DMS53 (cell line): ENCODE measurements around the gene RASSF8.
"Not testable (repeated sequence)": the region's sequence is repeated elsewhere in the genome, so short reads cannot be mapped to it uniquely, and the experiment has no call there.

Source experiments
- DNase-seq: peaks from one replicate; lab custom pipeline; 2025; lab: John Stamatoyannopoulos, UW

The RASSF8 gene

DNA sequence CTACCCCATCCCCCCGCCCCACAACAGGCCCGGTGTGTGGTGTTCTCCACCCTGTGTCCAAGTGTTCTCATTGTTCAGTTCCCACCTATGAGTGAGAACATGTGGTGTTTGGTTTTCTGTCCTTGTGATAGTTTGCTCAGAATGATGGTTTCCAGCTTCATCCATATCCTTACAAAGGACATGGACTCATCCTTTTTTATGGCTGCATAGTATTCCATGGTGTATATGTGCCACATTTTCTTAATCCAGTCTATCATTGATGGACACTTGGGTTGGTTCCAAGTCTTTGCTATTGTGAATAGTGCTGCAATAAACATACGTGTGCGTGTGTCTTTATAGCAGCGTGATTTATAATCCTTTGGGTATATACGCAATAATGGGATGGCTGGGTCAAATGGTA is 98.8 kb downstream of the RASSF8 start:
- not testable (repeated sequence) for DNase-seq

DNA sequence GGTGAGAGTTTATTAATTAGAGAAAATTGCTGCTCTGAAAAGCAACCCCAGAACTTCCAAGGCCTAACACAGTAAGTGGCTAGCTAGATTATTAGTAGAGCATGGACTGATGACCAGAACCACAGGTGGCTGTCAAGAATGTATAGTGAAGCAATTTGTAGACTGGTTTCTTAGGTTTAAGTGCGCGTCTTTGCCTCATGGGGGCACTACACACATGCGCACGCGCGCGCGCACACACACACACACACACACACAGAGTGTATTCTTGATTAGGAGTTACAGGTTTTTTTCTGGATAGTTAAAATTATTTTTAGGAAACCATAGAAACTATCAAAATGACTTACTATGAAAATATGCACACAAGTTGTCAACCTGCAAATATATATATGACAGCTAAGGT is 99.8 kb downstream of the RASSF8 start:
- DNase-seq, result peak; percentile 34

DNA sequence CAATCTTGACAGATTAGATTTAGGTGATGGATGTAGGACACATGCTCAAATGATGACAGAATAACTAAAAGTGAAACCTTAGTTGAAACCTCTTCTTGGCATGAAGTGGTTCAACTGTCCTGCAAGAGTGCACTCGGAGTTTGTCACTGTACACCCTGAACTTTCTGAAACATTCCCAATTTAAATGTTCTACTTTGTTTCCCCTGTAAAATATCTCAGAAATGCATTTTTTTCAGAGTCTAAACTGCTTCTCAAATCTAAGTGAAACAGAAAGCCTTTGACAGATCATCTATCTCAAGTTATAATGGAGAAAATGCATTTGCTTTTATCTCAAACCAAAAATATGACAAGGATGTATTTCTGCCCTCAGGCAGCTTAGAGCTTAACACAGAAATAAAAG is 100.3 kb downstream of the RASSF8 start:
- no peak for DNase-seq

DNA sequence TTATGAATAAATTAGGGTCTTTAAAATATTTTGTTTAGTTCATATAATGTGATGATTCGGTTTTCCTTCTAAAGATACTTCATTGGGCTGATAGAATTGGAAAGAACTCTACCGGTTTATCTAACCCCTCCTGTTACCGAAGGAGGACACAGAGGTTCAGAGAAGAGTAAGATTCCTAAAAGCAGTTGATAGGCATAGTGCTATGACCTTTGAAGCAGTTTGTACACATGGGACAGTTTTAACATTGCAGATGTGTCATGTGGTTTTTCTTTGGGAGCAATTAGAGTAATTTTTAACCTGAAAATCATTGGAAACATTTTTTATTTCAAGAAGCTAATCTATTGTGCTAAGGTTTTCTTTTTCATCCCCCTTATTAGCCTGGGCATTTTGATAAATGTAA is 103.5 kb downstream of the RASSF8 start:
- DNase-seq, result no peak

DNA sequence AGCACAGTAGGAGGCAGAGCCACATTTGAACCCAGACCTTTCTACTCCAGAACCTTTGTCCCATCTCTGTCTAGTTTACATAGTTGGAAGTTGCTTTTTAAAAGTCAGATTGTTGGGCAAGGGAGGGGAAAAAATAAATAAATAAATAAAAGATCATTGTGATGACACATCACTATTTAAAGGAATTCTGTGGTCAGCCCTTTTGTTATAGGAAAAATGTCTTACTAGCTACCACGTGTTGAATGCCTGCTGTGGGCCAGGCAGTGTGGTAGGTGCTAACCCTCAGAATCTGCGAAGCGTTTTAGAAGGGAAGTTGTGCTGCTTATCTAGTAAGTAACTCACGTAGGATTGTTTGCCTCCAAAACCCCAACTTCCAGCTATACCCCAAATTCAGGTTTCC is 104.1 kb downstream of the RASSF8 start:
- DNase-seq, result no peak

DNA sequence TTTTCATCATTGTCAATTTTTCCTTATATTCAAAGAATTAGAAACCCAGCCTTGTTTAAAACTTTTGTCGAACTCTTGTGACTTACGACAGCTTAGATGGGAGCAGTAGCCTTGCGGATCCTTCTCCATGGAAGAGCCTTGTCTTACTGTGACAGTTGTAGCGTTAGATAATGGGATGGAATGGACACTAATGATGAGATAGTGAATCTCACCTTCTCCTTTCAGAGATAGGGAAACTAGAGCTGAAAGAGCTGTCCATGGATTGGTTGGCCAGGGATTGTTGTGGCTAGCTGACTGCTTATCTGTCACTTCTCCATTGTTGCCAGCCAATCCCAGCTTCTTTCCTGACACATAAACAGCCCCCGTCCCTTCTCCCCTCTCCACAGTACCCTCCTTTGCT is 107.0 kb downstream of the RASSF8 start:
- DNase-seq, result no peak

DNA sequence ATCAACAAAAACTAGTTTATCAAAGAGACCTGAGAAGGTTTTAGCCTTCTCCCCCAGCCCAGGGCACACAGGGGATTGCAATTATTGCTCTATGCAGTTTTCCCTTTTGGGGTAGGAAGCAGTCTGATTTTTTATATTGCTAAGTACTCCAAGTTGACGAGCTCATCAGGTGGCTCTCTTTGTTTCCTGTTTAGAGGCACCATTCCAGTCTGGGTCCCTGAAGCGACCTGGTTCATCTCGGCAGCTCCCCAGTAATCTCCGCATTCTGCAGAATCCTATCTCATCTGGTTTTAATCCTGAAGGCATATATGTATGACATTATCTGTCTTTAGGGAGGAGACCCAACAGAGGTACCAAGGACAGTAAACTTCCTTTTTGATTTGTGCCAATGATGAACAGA is 110.0 kb downstream of the RASSF8 start:
- DNase-seq, result no peak

DNA sequence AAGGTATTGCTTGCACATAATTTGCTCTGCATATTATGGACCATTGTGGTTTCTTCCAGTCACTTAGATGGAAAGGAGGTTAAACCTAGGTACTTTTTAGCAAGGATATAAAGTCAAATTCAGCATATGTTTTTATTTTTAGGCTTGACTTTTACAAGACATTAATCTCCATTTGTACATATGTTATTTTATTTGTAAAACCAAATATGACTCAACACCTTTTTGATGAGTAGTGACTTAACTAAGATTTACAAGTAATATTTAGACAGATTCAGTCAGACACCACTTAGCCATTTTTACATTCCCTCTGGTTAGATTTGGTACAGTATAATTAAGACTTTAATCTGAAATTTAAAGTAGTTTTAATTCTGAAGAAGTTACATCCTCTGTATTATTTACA is 111.3 kb downstream of the RASSF8 start:
- DNase-seq, result no peak

DNA sequence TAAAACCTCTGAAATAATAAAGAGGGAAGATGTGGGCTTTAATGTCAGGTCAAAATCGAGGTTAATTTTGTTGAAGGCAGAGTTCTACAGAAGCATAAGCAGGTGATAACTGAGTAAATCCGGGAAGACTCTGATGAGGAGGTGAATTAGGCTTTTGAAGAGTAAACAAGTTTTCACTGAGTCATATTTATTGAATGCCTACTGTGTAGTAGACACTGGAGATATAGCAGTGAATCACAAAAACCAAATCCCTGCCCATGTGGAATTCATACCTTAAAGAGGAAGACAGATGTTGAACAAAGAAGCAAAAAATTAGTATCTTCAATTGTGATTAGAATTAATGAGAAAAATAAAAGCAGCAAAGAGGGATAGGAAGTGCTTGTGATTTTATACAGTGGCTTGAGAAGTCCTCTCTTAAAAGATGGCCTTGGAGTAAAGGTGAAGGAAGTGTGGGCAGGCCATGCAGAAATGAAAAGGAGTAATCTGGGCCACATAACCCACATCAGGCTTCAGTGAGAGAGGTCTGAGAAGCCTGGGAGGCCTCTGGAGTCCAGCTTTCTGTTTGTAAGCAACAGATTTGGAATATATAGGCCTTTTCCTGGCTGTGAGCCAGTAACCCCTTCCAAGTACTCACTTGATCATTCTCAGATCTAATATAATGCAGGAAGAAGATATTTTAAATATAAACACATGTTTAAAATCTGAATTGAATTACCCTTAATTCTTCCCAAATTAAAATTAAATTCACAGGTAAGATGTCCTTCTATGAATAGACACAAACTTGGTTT is 119.6 kb downstream of the RASSF8 start:
- DNase-seq, result no peak

DNA sequence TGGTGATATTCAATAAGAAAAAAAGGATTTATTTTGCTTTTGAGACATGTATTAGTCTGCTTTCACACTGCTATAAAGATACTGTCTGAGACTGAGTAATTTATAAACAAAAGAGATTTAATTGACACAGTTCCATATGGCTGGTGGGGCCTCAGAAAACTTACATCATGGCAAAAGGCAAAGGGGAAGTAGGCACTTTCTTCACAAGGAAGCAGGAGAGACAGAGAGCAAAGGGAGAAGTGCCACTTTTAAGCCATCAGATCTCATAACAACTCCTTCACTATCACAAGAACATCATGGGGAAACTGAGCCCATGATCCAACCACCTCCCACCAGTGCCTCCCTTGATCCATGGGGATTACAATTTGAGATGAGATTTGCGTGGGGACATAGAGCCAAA is 122.4 kb downstream of the RASSF8 start:
- DNase-seq, result no peak

DNA sequence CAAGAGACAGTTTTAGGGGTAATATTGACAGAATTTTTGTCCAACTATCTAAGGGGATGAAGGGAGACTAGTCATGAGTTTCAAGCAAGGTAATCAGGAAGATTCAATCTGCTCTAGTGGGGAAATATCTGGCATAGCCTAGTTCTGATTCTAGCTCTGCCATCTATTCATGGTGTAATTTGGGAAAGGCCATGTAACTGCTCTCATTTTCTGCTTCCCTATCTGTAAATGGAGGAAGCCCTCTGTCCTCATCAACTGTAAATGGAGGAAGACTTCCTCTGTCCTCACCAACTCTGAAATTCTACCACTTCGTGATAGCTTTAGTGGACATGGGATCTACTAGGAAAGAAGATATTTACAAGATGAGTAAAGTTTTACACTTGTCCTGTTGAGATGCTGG is 128.5 kb downstream of the RASSF8 start:
- no peak for DNase-seq

DNA sequence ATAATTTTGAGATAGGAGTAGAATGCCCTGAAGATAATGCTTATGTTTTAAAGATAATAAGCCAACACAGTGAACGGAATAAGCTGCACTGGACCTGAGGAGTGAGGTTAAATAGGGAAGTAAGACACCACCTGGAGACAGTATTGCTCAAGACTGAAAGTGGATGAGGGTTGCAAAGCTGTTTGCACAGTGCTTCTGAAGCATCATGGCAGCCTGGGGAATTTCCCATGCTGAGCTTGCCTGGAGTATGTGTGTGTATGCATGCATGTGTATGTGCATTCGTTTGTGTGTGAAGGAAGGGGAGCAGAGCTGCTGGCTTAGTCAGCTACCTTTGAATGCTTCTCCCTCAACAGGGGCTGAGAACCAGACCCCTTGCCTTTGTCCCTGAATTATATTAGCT is 130.5 kb downstream of the RASSF8 start:
- peak; percentile 89 for DNase-seq

DNA sequence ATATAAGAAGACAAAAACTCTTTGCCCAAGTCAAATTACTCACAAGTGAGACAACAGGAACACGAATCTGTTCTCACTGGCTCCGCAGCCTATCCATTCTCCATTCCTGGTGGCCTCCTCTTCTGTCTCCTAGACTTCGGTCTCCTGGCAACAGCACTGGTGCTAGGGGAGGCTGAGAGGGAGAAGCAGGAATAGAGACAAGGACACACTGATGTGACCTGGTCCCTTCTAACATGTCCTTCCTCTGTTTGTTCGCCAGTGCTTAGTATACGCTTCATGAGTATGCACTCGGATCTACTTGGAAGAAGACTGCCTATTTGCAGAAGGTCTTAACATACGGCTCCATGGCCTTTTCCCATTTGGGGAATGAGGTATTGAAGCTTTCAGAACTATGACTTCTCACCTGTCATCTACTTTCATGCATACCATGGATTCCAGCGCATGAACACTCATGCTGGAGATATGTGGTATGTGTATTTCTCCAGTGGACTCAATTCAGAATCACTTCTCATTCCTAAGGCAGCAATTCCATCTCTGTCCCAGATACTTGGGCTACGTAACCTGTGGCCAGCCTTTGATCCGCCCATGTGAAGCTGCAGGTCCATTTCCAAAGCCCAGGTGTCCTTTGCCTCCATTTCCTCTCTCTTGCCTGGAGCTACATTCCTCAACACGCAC is 132.5 kb downstream of the RASSF8 start:
- no peak for DNase-seq

DNA sequence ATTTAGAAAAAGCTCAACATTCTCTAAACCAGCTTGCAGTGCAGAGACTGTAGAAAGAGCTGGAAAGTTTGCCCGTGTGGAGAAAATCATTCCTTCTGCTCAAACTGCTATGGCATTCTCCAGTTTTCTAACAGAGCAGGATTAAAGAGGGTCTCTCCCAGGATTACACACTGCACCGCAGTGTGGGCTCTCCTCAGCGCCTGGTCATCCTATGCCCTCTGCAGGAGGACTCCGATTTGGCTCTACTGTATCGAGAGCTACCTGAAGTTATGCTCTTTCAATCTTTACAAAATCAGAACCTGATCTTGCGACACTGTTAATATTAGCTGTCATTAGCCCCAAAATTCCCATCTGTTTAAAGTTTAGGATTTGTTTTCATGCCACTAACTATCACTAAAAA is 133.3 kb downstream of the RASSF8 start:
- DNase-seq, result no peak

DNA sequence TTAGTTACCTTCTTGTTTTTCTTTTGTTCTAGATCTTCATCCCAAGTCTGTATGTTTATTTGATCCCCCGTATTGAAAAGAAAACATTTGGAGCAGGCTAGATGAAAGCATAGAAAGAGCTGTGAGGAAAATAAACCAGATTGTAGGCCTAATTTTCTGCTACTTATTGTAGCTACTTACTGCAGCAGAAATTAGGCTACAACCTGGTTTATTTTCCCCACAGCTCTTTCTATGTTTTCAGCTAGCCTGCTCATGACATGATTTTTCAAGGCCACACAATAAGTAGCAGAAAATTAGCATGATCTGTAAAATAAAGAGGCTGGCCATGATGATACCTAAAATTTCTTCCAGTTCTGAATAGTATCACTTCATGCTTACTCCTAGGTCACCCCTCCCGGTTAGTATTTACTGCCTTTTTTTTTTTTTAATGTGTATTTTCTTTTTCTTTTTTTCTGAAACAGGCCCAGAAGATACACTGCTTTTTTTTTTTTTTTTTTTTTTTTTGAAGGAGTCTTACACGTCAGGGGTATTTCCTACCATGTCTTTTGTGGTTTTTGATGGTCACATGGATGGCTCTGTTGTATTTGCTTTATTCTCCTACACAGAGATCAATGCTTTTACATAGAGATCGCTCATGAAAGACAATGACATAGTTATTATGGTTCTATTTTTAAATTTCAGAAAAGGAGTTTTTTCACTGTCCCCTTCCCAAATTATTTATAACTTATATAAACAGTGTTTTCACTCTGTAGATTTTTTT is 134.0 kb downstream of the RASSF8 start:
- DNase-seq, result no peak

DNA sequence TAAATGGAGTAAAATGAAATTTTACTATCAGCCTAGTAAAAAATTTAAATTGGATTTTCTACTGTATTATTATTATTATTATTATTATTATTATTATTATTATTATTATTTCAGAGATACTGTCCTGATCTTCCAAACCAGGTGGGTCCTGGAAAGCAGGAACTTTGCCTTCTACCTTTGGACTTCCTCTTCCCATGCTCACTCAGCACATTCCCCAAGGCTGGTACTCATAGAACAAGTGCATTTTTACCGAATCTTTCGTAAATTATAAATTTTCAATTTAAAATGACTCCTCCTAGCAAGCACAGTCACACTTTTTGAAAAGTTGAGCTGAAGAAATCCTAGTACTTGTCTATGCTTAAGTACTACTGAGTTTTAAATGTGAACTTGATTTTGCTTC is 136.7 kb downstream of the RASSF8 start:
- DNase-seq, result no peak

DNA sequence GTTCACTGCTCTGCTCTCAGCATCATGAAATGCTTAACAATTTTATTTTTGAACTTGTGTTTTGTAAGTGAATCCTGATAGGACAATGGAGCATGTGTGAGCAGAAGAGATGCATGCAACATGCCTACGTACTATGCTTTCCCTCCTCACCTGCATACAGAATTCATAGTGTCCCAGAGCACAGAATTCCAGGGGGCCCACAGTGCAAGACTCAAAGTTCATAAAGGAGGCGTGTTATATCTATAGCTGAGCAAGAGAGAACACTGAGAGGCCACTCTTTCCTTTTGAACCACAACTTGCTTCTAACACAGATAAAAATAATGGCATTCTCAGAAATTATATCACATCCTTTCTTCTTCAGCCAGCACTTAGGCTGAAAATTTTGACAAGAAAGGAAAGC is 137.6 kb downstream of the RASSF8 start:
- DNase-seq, result no peak

DNA sequence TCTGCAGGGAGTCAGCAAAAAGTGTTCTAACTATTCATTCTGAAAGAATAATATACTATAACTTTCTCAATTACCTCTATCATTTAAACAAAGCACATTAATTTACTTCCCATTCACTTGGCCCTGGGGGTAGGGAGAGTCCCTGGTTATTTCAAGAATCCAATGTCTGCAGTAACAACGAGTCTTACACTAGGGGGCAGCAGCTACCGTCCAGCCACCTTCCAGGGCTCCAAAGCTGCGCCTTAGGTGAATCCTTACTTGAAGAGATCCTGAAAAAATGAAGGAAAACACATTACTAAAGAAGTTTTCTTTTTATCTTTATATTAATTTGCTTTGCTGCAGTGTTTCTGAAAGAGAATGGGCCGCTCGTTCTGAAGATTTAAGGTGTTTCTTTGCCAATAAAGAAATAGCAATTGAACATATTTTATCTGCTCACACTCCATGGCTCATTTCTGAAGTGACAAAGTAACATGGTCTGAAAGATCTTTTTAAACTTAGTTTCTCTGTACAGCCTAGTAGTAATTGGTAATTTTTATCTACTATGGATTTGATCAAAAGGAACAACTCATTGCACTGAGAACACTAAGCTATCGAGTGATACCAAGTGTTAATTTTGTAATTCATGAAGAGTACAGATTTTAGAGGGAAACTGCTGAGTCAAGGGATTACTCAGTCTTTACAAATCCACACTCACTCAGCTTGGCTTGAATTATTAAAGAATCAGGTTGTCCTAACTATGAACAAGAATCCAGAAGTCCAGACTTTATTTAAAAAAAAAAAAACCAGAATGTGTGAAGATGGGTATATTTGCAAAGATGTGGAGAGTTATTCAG is 138.8 kb downstream of the RASSF8 start:
- peak; percentile 91 for DNase-seq

DNA sequence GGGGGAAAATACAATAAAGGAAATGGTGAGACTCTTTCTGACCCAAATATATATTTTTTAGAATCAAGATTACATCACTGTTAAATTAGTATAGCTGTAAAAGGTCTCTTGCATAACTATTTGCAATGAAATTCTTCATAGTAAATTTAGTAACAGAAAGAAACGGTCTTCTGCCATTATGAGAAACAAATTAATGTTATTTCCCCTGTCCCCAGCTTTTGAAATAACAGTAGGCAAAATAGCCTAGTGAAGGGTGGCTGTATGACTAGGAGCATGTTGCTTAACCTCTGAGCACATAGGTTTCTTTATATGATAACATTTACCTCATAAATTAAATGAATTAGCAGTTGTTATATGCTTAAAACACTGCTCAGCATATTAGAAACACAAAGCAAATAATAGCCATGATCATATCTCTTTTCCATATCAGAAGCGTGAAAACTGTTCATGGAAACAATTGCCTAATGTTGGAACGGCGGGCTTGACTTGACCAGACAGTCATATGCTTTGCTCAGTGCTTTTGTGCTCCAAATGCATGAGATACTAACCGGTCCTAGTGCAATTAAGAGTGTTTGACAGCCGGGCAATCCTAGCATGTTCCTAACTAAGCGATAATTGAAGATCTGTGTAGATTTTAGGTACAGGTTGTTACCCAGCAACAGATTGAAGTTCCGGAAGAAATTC is 142.3 kb downstream of the RASSF8 start:
- no peak for DNase-seq

DNA sequence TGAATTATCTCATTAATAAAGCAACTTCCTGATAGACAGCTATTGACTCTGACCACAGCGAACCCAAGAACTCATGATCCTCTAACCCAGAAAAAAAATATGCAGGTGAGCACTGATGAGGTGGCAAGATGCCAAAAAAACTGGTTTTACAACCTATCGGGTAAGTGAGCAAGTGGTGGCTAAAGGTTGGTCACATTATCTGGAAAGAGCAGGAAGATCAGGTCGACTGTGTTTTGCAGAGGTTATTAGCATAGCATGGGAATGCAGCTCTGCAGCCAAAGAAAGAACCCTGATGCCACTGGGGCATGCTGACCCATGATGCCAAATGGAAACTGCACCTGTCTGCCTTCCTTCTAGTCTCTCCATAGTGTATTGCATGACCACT is 142.9 kb downstream of the RASSF8 start:
- peak; percentile 99 for DNase-seq

DNA sequence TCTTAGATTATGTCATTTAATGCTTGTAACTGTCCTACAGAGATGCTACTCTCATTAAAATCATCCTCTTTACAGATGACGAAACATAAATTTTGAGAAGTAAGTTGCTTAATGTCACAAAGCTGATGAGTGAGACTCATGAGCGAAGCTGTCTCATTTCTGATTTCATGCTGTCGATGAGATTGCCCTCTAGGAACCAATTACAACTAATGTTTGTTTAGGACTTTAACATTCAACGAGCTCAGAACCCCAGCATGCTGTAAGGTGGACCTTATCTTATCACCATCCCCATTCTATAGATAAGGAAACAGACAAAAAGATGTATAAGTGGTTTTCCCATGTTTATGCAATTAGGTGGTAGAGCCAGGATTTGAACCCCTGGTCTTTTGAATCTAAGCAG is 143.3 kb downstream of the RASSF8 start:
- no peak for DNase-seq

DNA sequence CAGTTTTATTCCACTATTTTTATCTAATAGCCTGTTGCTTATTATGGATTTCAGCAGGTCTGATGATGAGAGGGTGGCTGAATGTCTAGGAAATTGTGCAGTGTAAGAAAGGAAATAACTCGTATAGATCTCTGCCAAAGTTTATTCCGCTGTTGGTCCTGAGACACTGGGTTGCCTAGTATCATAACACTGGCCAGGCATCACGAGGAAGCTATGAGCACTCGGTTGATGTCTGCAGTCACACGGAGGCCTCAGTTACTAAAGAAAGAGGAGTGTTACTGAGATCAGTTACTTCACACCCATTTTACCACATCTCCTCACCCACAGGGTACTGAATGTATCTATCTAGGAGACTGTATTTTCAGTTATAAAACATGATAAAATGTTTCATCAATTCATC is 144.5 kb downstream of the RASSF8 start:
- DNase-seq, result no peak
